Measurements from ENCODE around the gene TEKT5.

- TF ChIP-seq CTCF (conservative IDR thresholded peaks at IDR 0.05 in 1 of 2, IDR thresholded peaks at IDR 0.05 in 1 of 2; ENCODE audit: low read depth in 1 of 2, low read length in 2 of 2) = no peak
- no peak for TF ChIP-seq EZH2 (IDR thresholded peaks at IDR 0.05; ENCODE audit: low read length, missing control alignments)
Observed at GRCh38 chr16:10678655-10679054, 16.1 kb downstream of the TEKT5 start.

All from fibroblast of lung (primary cell).